SU-DHL-6 (cell line): ENCODE measurements around the gene TXLNB.
"Not testable (repeated sequence)": the region's sequence is repeated elsewhere in the genome, so short reads cannot be mapped to it uniquely, and the experiment has no call there.

Experiments used
- H2AFZ ChIP-seq: fragments of 200-600 bp; sonication (generic); 2 replicates; pipeline ENCODE4 v1.6.1; 2014; ENCODE audit warnings: low read depth, mild to moderate bottlenecking, moderate library complexity, mixed read lengths, antibody characterized with exemption, low read length; ENCODE audit not compliant: severe bottlenecking
- H3F3A ChIP-seq: fragments of 200-600 bp; shearing (Covaris generic); 2 replicates; pipeline ENCODE4 v1.6.0; 2016; ENCODE audit warnings: antibody characterized with exemption, mild to moderate bottlenecking; ENCODE audit not compliant: insufficient read depth
- H3K27ac ChIP-seq: fragments of 200-600 bp; sonication (generic); 2 replicates; pipeline ENCODE4 v1.5.1; 2016; ENCODE audit warnings: low read depth, mild to moderate bottlenecking, low read length, moderate library complexity, mixed read lengths
- H3K27me3 ChIP-seq: fragments of 200-600 bp; sonication (generic), shearing (Covaris generic); 2 replicates; pipeline ENCODE4 v1.6.0; 2014; ENCODE audit warnings: mild to moderate bottlenecking, low read length
- H3K36me3 ChIP-seq: fragments of 200-600 bp; sonication (generic); 2 replicates; pipeline ENCODE4 v1.6.1; 2014; ENCODE audit warnings: mild to moderate bottlenecking, low read length, mixed read lengths
- H3K4me2 ChIP-seq: fragments of 300-600, 200-600 bp; shearing (Covaris generic), sonication (generic); 2 replicates; pipeline ENCODE4 v1.6.0; 2014; ENCODE audit warnings: low read length, low read depth, mild to moderate bottlenecking; ENCODE audit not compliant: poor library complexity, severe bottlenecking
- H3K4me3 ChIP-seq: fragments of 200-600 bp; sonication (generic); 2 replicates; pipeline ENCODE4 v1.5.1; 2014; ENCODE audit warnings: antibody characterized with exemption, low read length, mild to moderate bottlenecking, mixed read lengths; ENCODE audit not compliant: insufficient read depth, poor library complexity, severe bottlenecking
- H3K79me2 ChIP-seq: fragments of 200-600 bp; sonication (generic); 2 replicates; pipeline ENCODE4 v1.6.1; 2014; ENCODE audit warnings: mild to moderate bottlenecking, low read length, moderate library complexity; ENCODE audit not compliant: insufficient read depth
- H3K9ac ChIP-seq: fragments of 200-600 bp; sonication (generic); 2 replicates; pipeline ENCODE4 v1.7.0; 2014; ENCODE audit warnings: mild to moderate bottlenecking, low read length
- H3K9me2 ChIP-seq: fragments of 200-600 bp; sonication (generic); replicated peaks from 2 replicates; pipeline ENCODE4 v1.6.1; 2014; ENCODE audit warnings: low read length; ENCODE audit not compliant: insufficient read depth
- H3K9me3 ChIP-seq: fragments of 200-600 bp; sonication (generic); 2 replicates; pipeline ENCODE4 v1.6.1; 2014; ENCODE audit warnings: low read length, mixed read lengths; ENCODE audit not compliant: insufficient read depth
- H4K20me1 ChIP-seq: fragments of 200-600 bp; sonication (generic); 2 replicates; pipeline ENCODE4 v1.6.1; 2014; ENCODE audit warnings: low read depth, mild to moderate bottlenecking, antibody characterized with exemption, low read length, moderate library complexity, mixed read lengths
- CTCF ChIP-seq: fragments of 200-600 bp; sonication (generic); IDR thresholded peaks from one replicate; pipeline ENCODE4 v1.5.1; 2017; ENCODE audit warnings: antibody characterized with exemption, mild to moderate bottlenecking, low read length, moderate library complexity; ENCODE audit not compliant: insufficient read depth, poor library complexity, severe bottlenecking
- EZH2phosphoT487 ChIP-seq: fragments of 200-600 bp; sonication (generic), shearing (Covaris generic); conservative IDR thresholded peaks from 2 replicates; pipeline ENCODE4 v1.6.1; 2018; ENCODE audit warnings: mild to moderate bottlenecking, antibody characterized with exemption, low read length, moderate library complexity, mixed read lengths

Gene TXLNB

GRCh38 chr6:139294090-139294489 is 2.3 kb upstream of the TXLNB start:
- Histone ChIP-seq H3K4me2 (peak overlapping the region; percentile 46), H3K9me2 (no peaks in the 10 kb centered on the region), H3K9me3 (no peaks in the 10 kb centered on the region), H3K79me2 (peaks cover 70% of the 10 kb centered on the region), H3K9ac (peak overlapping the region; percentile 5), H4K20me1 (no peaks in the 10 kb centered on the region), H3K4me3 (no peak overlapping the region), H3K27ac (peak overlapping the region; percentile 66), H3F3A (peaks cover 47% of the 10 kb centered on the region), H3K27me3 (no peaks in the 10 kb centered on the region), H3K36me3 (peaks cover 16% of the 10 kb centered on the region), H2AFZ (no peak overlapping the region)
- TF ChIP-seq CTCF (no peak), EZH2phosphoT487 (no peak)

GRCh38 chr6:139293230-139293629 is 1.4 kb upstream of the TXLNB start:
- Histone ChIP-seq H3K36me3 (peaks cover 17% of the 10 kb centered on the region), H3K79me2 (peaks cover 69% of the 10 kb centered on the region), H3K4me2 (peak overlapping the region; percentile 46), H3K27ac (peak overlapping the region; percentile 66), H3F3A (peaks cover 47% of the 10 kb centered on the region)
- H3K9me2 ChIP-seq, H3K9me3 ChIP-seq, H2AFZ ChIP-seq, H3K27me3 ChIP-seq, H4K20me1 ChIP-seq, H3K9ac ChIP-seq, H3K4me3 ChIP-seq: not testable (repeated sequence)

- TF ChIP-seq EZH2phosphoT487 (no peak), CTCF (no peak)
- H3K9me2 ChIP-seq, result no peaks in the 10 kb centered on the region
- no peaks in the 10 kb centered on the region for H4K20me1 ChIP-seq
- H3K27me3 ChIP-seq, result no peaks in the 10 kb centered on the region
- H3K79me2 ChIP-seq, result peaks cover 52% of the 10 kb centered on the region
- H3F3A ChIP-seq, result peaks cover 40% of the 10 kb centered on the region
- H3K27ac ChIP-seq, result peak overlapping the region; percentile 96
- no peak overlapping the region for H2AFZ ChIP-seq
- H3K4me3 ChIP-seq, result peak overlapping the region; percentile 32
- H3K9me3 ChIP-seq, result no peaks in the 10 kb centered on the region
- H3K9ac ChIP-seq, result peak overlapping the region; percentile 51
- H3K4me2 ChIP-seq, result peak overlapping the region; percentile 98
- peaks cover 14% of the 10 kb centered on the region for H3K36me3 ChIP-seq
Measured at GRCh38 chr6:139290787-139291311, 949 bp downstream of the TXLNB start.

GRCh38 chr6:139289233-139289632 is 2.6 kb downstream of the TXLNB start:
- no peaks in the 10 kb centered on the region for H4K20me1 ChIP-seq
- H3K9me2 ChIP-seq, result no peaks in the 10 kb centered on the region
- H3K79me2 ChIP-seq, result peaks cover 36% of the 10 kb centered on the region
- H3F3A ChIP-seq, result peaks cover 50% of the 10 kb centered on the region
- no peak overlapping the region for H2AFZ ChIP-seq
- H3K9ac ChIP-seq, result no peak overlapping the region
- no peaks in the 10 kb centered on the region for H3K9me3 ChIP-seq
- H3K4me2 ChIP-seq, result peak overlapping the region; percentile 98
- H3K36me3 ChIP-seq, result peaks cover 16% of the 10 kb centered on the region
- H3K4me3 ChIP-seq, result no peak overlapping the region
- peak overlapping the region; percentile 96 for H3K27ac ChIP-seq
- no peaks in the 10 kb centered on the region for H3K27me3 ChIP-seq
- TF ChIP-seq CTCF (no peak), EZH2phosphoT487 (no peak)
